PC-9 (cell line): ENCODE results near the gene AQP1. TPM values are rescaled to one million over a fixed set of nuclear protein-coding genes. Genes with fewer than 3 reads are reported as not detected.

Experiments used
- BruUV-seq: library from RNA; stranded (reverse); fragments of 400-500 nt; replicated peaks from 2 replicates; lab custom pipeline; 2021; lab: Mats Ljungman, UMichigan
- CTCF ChIA-PET: fragments of 300-600 bp; sonication (Branson Sonifier 250); formaldehyde crosslinking; loops from one replicate; lab custom pipeline; 2022; ENCODE audit warnings: antibody characterized with exemption; lab: Charles Lee
- POLR2A ChIA-PET: fragments of 300-600 bp; sonication (Branson Sonifier 250); formaldehyde crosslinking; loops from one replicate; lab custom pipeline; 2022; ENCODE audit warnings: antibody characterized with exemption; ENCODE audit not compliant: unreplicated experiment; lab: Charles Lee
- DNase-seq, 2 experiments: peaks; one replicate each; pipeline versions ENCODE4 v3.0.0 to v3.0.0-alpha.2; 2015 to 2022; ENCODE audit warnings: mixed read lengths in 1 of 2
- H2AFZ ChIP-seq: fragments of 200-600 bp; sonication (generic); 2 replicates; pipeline ENCODE4 v1.8.1; 2017; ENCODE audit warnings: antibody characterized with exemption
- H3F3A ChIP-seq: fragments of 200-600 bp; sonication (generic); 2 replicates; pipeline ENCODE4 v1.8.1; 2017; ENCODE audit warnings: antibody characterized with exemption, mild to moderate bottlenecking, low read depth; ENCODE audit not compliant: insufficient read depth
- H3K27ac ChIP-seq: fragments of 200-600 bp; sonication (generic); 2 replicates; pipeline ENCODE4 v1.6.1; 2016; ENCODE audit warnings: mixed run types
- H3K27me3 ChIP-seq: fragments of 200-600 bp; sonication (generic); 2 replicates; pipeline ENCODE4 v1.6.1; 2016; ENCODE audit warnings: low read depth, mixed run types; ENCODE audit not compliant: insufficient read depth
- H3K36me3 ChIP-seq: fragments of 200-600 bp; sonication (generic); 2 replicates; pipeline ENCODE4 v1.6.1; 2016; ENCODE audit warnings: low read depth, mixed run types
- H3K4me1 ChIP-seq: fragments of 200-600 bp; sonication (generic); replicated peaks from 2 replicates; pipeline ENCODE4 v1.6.1; 2016; ENCODE audit warnings: mixed run types; ENCODE audit not compliant: insufficient read depth
- H3K4me2 ChIP-seq: fragments of 200-600 bp; sonication (generic); 2 replicates; pipeline ENCODE4 v1.6.1; 2017; ENCODE audit warnings: mixed run types
- H3K4me3 ChIP-seq: fragments of 200-600 bp; sonication (generic); 2 replicates; pipeline ENCODE4 v1.6.1; 2016; ENCODE audit warnings: mixed run types
- H3K79me2 ChIP-seq: fragments of 200-600 bp; sonication (generic); 2 replicates; pipeline ENCODE4 v1.6.1; 2017; ENCODE audit warnings: low read depth, mixed run types
- H3K9me2 ChIP-seq: fragments of 200-600 bp; sonication (generic); 2 replicates; pipeline ENCODE4 v1.8.1; 2017; ENCODE audit warnings: mild to moderate bottlenecking; ENCODE audit not compliant: insufficient read depth
- H3K9me3 ChIP-seq: fragments of 200-600 bp; sonication (generic); 2 replicates; pipeline ENCODE4 v1.8.1; 2016; ENCODE audit warnings: low read depth; ENCODE audit not compliant: insufficient read depth
- H4K20me1 ChIP-seq: fragments of 200-600 bp; sonication (generic); 2 replicates; pipeline ENCODE4 v1.8.1; 2017; ENCODE audit not compliant: insufficient read depth
- EZH2 ChIP-seq: fragments of 200-600 bp; sonication (generic); IDR thresholded peaks from 2 replicates; pipeline ENCODE4 v1.8.0; 2017; ENCODE audit warnings: antibody characterized with exemption, low read depth
- intact Hi-C: fragments of 100-400 bp; cut with micrococcal nuclease; formaldehyde crosslinking; loops from one replicate; pipeline ENCODE4 v1.10.0; 2022; ENCODE audit not compliant: unreplicated experiment
- total RNA-seq: library from RNA; stranded (reverse); gene quantifications from 2 replicates; pipeline ENCODE4 v1.2.3, GENCODE V29; 2021
- TF ChIP-seq, protein P1 (sequence below): fragments of 200-600 bp; sonication (generic); conservative IDR thresholded peaks from 2 replicates; pipeline ENCODE4 v1.6.1; 2017; ENCODE audit warnings: mixed run types, antibody characterized with exemption, mild to moderate bottlenecking, moderate library complexity

The AQP1 gene
- total RNA-seq, 1 experiment from 2014 or later, result 4.0 TPM

DNA sequence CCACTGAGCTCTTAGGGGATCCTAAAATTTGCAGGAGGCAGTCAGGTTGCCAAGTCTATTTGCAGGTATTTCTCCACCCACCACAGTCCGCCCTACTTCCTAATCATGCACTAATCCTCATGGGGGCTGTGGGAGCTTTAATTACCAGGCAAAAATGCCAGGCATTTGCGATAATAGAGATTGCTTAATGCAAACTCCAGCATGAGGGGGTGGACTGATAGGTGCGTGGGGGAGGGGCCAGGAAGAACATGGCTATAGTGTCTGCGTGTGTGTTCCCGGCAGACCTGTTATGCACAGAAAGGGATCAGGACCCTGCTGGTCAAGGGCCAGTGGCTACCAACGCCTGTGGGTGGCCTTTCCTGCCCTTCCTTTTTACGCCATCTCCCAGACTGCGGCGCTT is 15.6 kb upstream of the AQP1 start:
- no peak for TF ChIP-seq EZH2
- TF ChIP-seq, protein P1, sequence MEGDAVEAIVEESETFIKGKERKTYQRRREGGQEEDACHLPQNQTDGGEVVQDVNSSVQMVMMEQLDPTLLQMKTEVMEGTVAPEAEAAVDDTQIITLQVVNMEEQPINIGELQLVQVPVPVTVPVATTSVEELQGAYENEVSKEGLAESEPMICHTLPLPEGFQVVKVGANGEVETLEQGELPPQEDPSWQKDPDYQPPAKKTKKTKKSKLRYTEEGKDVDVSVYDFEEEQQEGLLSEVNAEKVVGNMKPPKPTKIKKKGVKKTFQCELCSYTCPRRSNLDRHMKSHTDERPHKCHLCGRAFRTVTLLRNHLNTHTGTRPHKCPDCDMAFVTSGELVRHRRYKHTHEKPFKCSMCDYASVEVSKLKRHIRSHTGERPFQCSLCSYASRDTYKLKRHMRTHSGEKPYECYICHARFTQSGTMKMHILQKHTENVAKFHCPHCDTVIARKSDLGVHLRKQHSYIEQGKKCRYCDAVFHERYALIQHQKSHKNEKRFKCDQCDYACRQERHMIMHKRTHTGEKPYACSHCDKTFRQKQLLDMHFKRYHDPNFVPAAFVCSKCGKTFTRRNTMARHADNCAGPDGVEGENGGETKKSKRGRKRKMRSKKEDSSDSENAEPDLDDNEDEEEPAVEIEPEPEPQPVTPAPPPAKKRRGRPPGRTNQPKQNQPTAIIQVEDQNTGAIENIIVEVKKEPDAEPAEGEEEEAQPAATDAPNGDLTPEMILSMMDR, result no peak
- no peaks in the 10 kb centered on the region for H3F3A ChIP-seq
- no peak for DNase-seq
- H3K4me1 ChIP-seq, result peaks cover 18% of the 10 kb centered on the region
- no peaks in the 10 kb centered on the region for H3K9me2 ChIP-seq
- no TSS peak for BruUV-seq
- no peak overlapping the region for H3K27ac ChIP-seq
- no peaks in the 10 kb centered on the region for H3K9me3 ChIP-seq
- intact Hi-C loops, result no loop called here
- H3K36me3 ChIP-seq, result no peaks in the 10 kb centered on the region
- H3K4me2 ChIP-seq, result no peak overlapping the region
- H3K79me2 ChIP-seq, result no peaks in the 10 kb centered on the region
- ChIA-PET POLR2A (interaction anchor here (0.6 kb wide), 1 partner anchor 66 kb away, joined by 3 read pairs; no protein-coding TSS in a partner anchor), CTCF (no interaction called here)
- no peaks in the 10 kb centered on the region for H3K27me3 ChIP-seq
- no peak overlapping the region for H3K4me3 ChIP-seq
- H2AFZ ChIP-seq, result no peak overlapping the region
- H4K20me1 ChIP-seq, result no peaks in the 10 kb centered on the region

GRCh38 chr7:30896783-30897637 is 14.6 kb upstream of the AQP1 start:
- Histone ChIP-seq H2AFZ (no peak overlapping the region), H3K4me2 (peak overlapping the region; percentile 39), H3K27me3 (no peaks in the 10 kb centered on the region), H3K79me2 (no peaks in the 10 kb centered on the region), H3K27ac (no peak overlapping the region), H3K4me3 (no peak overlapping the region), H3K9me2 (no peaks in the 10 kb centered on the region), H3F3A (no peaks in the 10 kb centered on the region), H3K36me3 (no peaks in the 10 kb centered on the region), H3K9me3 (no peaks in the 10 kb centered on the region), H3K4me1 (peaks cover 18% of the 10 kb centered on the region), H4K20me1 (no peaks in the 10 kb centered on the region)
- ChIA-PET POLR2A (no interaction called here), CTCF (interaction anchor here (0.7 kb wide), 2 partner anchors 11 to 37 kb away, joined by 11 to 14 read pairs; no protein-coding TSS in a partner anchor)
- intact Hi-C loops, result no loop called here
- no TSS peak for BruUV-seq
- TF ChIP-seq EZH2, result no peak
- TF ChIP-seq, protein P1, result no peak
- no peak for DNase-seq

DNA sequence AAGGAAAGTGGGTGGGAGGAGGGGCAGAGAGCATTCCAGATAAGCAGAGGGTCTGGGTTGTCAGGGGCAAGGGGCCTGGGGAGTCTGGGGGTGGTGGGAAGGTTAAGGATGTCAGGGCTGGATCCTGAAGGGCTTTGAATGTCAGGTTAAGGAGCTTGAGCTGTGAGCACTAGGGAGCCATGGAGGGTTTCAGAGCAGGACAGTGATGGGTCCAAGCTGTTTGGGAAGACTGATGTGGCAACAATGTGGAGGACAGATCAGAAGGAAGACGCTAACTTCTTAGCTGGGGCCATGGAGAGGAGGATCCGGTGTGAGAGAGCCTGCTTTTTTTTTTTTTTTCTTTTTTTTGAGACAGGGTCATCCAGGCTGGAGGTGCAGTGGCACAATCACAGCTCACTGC is 13.9 kb upstream of the AQP1 start:
- Histone ChIP-seq H3K27ac (no peak overlapping the region), H4K20me1 (no peaks in the 10 kb centered on the region), H3K9me3 (no peaks in the 10 kb centered on the region), H3K9me2 (no peaks in the 10 kb centered on the region), H3K79me2 (no peaks in the 10 kb centered on the region), H3K4me3 (no peak overlapping the region), H2AFZ (no peak overlapping the region), H3K4me2 (peak overlapping the region; percentile 39), H3F3A (no peaks in the 10 kb centered on the region), H3K36me3 (no peaks in the 10 kb centered on the region), H3K27me3 (no peaks in the 10 kb centered on the region), H3K4me1 (peaks cover 18% of the 10 kb centered on the region)
- TF ChIP-seq, protein P1, result no peak
- no peak for TF ChIP-seq EZH2
- ChIA-PET CTCF (interaction anchor here (0.7 kb wide), 2 partner anchors 10 to 36 kb away, joined by 11 to 14 read pairs; no protein-coding TSS in a partner anchor), POLR2A (no interaction called here)
- intact Hi-C loops, result no loop called here
- DNase-seq, result no peak
- no TSS peak for BruUV-seq
